T-cell (primary cell): ENCODE results near the gene VPS13D. TPM values are rescaled to one million over a fixed set of nuclear protein-coding genes. Genes with fewer than 3 reads are reported as not detected.

Source experiments
- ATAC-seq, 4 experiments: fragments of 200-7000 bp in 3 of 4; fragments of 150-1000 bp in 1 of 4; cut with Tn5 transposase; replicated peaks in 1 of 4; 1 replicate in 3 of 4; 2 replicates in 1 of 4; pipeline ENCODE4 v1.10.0; 2021; ENCODE audit warnings: moderate library complexity in 3 of 4, mild to moderate bottlenecking in 2 of 4, moderate number of reproducible peaks in 1 of 4
- CTCF ChIA-PET, 2 donors: fragments of 300-600 bp; sonication (Branson Sonifier 250); formaldehyde crosslinking; loops; one replicate each; lab custom pipeline; 2022; ENCODE audit warnings: antibody characterized with exemption in 2 of 2; lab: Charles Lee
- POLR2A ChIA-PET, 2 donors: fragments of 300-600 bp; sonication (Branson Sonifier 250); formaldehyde crosslinking; loops; one replicate each; lab custom pipeline; 2022; ENCODE audit warnings: antibody characterized with exemption in 2 of 2; lab: Charles Lee
- DNase-seq, 35 experiments: peaks; one replicate each; pipeline versions ENCODE4 v3.0.0 to v3.0.0-alpha.2; 2013 to 2023
- H3K27ac ChIP-seq: one replicate; pipeline ENCODE4 v1.5.1; 2013; ENCODE audit warnings: low read length
- H3K27me3 ChIP-seq, 2 experiments: replicated peaks in 1 of 2; 1 replicate in 1 of 2; 2 replicates in 1 of 2; pipeline versions ENCODE4 v1.6.1 to v1.7.0; 2013; ENCODE audit warnings: low read length in 1 of 2, mixed read lengths in 1 of 2; ENCODE audit not compliant: control insufficient read depth in 2 of 2, insufficient read depth in 2 of 2; ENCODE audit errors: extremely low read depth in 1 of 2
- H3K36me3 ChIP-seq, 2 donors: 1 replicate in 1 of 2; 2 replicates in 1 of 2; pipeline versions ENCODE4 v1.6.1 to v1.7.0; 2013; ENCODE audit warnings: low read length in 1 of 2; ENCODE audit not compliant: control insufficient read depth in 2 of 2, insufficient read depth in 1 of 2; ENCODE audit errors: extremely low read depth in 1 of 2
- H3K4me1 ChIP-seq, 2 experiments: 1 replicate in 1 of 2; 2 replicates in 1 of 2; pipeline versions ENCODE4 v1.6.1 to v1.7.0; 2013; ENCODE audit warnings: low read length in 2 of 2, mixed read lengths in 1 of 2; ENCODE audit not compliant: insufficient read depth in 2 of 2, control insufficient read depth in 1 of 2; ENCODE audit errors: extremely low read depth in 1 of 2
- H3K4me3 ChIP-seq, 2 donors: 1 replicate in 1 of 2; 2 replicates in 1 of 2; pipeline versions ENCODE4 v1.5.1 to v1.7.0; 2013; ENCODE audit warnings: mild to moderate bottlenecking in 2 of 2, low read length in 1 of 2, moderate library complexity in 1 of 2; ENCODE audit not compliant: control insufficient read depth in 1 of 2; ENCODE audit errors: extremely low read depth in 1 of 2
- H3K9me3 ChIP-seq: 2 replicates; pipeline ENCODE4 v1.7.0; 2013
- H3K27ac Mint-ChIP-seq, 2 donors: one replicate each; pipeline ENCODE4 v1.8.0; 2020 to 2021; ENCODE audit warnings: mild to moderate bottlenecking in 2 of 2, mixed read lengths in 2 of 2
- H3K27me3 Mint-ChIP-seq, 2 donors: one replicate each; pipeline ENCODE4 v1.8.0; 2021 to 2022; ENCODE audit warnings: mixed read lengths in 2 of 2
- H3K36me3 Mint-ChIP-seq: one replicate; pipeline ENCODE4 v1.8.0; 2021; ENCODE audit warnings: mixed read lengths
- H3K4me1 Mint-ChIP-seq, 3 donors: one replicate each; pipeline ENCODE4 v1.8.0; 2020 to 2022; ENCODE audit warnings: mixed read lengths in 3 of 3, mild to moderate bottlenecking in 1 of 3
- H3K4me3 Mint-ChIP-seq, 3 donors: one replicate each; pipeline ENCODE4 v1.8.0; 2020 to 2022; ENCODE audit warnings: mild to moderate bottlenecking in 3 of 3, mixed read lengths in 3 of 3, moderate library complexity in 3 of 3
- H3K9me3 Mint-ChIP-seq, 3 donors: one replicate each; pipeline ENCODE4 v1.8.0; 2020 to 2022; ENCODE audit warnings: mixed read lengths in 3 of 3
- WGBS: methylation state at CpG from one replicate; pipeline ENCODE4 v1.1.5; 2013; ENCODE audit warnings: missing lambda C conversion rate; ENCODE audit not compliant: insufficient coverage; 5-methylcytosine and 5-hydroxymethylcytosine counted together
- total RNA-seq, 35 experiments: library from RNA in 6 of 35; stranded (reverse) in 6 of 35; fragments of 120-200 nt in 1 of 35; gene quantifications; one replicate each; pipeline versions ENCODE4 v1.2.1 to v1.2.4 and lab custom pipeline; 2013 to 2026

Gene VPS13D
- total RNA-seq, 5 donors from 2014 or later (not counting 1 experiment from before 2014, with no cell fraction given) = 73.5 to 85.9 (median 75.8) TPM

- peaks cover 0 to 28% of the 10 kb centered on the region in 2 donors for H3K36me3 ChIP-seq
- H3K4me1 Mint-ChIP-seq = peaks cover 13 to 31% (median 19%) of the 10 kb centered on the region in 3 donors
- peaks cover 69% of the 10 kb centered on the region for H3K36me3 Mint-ChIP-seq
- no peak for ATAC-seq
- no peaks in the 10 kb centered on the region for H3K9me3 Mint-ChIP-seq
- no peaks in the 10 kb centered on the region for H3K27me3 Mint-ChIP-seq
- no peaks in the 10 kb centered on the region for H3K27me3 ChIP-seq
- peaks cover 0 to 6% of the 10 kb centered on the region in 2 experiments for H3K4me1 ChIP-seq
- ChIA-PET CTCF (no interaction called here), POLR2A (interaction anchor here in 1 of 2 donors (1.0 kb wide), 1 partner anchor 14 kb away, joined by 3 read pairs; no protein-coding TSS in a partner anchor)
- H3K4me3 ChIP-seq = no peak overlapping the region
- H3K9me3 ChIP-seq = no peaks in the 10 kb centered on the region
- H3K27ac ChIP-seq = no peak overlapping the region
- H3K27ac Mint-ChIP-seq = no peak overlapping the region
- 100% methylated on average over 1 of the region's 3 CpGs for WGBS
- no peak overlapping the region for H3K4me3 Mint-ChIP-seq
- no peak for DNase-seq
Measured at GRCh38 chr1:12464045-12464461, 234.2 kb downstream of the VPS13D start.

DNA sequence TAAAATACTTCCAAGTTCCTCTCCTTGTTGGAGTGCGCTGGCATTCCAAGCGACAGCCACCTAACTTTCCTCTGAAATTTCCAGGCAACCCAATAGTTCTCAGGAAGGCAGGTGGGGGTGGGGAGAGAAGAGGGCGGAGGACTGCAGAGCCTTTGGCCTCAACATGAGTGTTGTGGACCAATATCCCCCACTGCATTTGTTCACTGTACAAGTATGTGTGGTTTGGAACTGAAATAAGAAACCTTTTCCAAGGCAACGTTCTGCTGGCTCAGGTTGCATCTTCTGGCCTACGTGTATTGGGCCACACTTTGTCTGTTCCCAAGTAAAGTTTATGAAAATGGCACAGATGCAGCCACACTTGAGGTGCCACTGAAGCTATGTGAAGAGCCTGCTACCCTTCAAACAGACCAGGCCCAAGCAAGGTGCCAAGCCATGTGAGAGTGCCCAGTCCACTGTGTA is 234.8 kb downstream of the VPS13D start:
- ATAC-seq = no peak
- H3K27me3 ChIP-seq = no peaks in the 10 kb centered on the region

GRCh38 chr1:12465126-12465525 is 235.3 kb downstream of the VPS13D start:
- H3K9me3 Mint-ChIP-seq = no peaks in the 10 kb centered on the region
- peaks cover 0 to 22% of the 10 kb centered on the region in 2 donors for H3K36me3 ChIP-seq
- peaks cover 62% of the 10 kb centered on the region for H3K36me3 Mint-ChIP-seq
- POLR2A ChIA-PET = no interaction called here
- H3K27ac Mint-ChIP-seq = no peak overlapping the region
- CTCF ChIA-PET = no interaction called here
- no peak overlapping the region for H3K4me3 ChIP-seq
- peaks cover 3 to 12% of the 10 kb centered on the region in 2 experiments for H3K4me1 ChIP-seq
- DNase-seq (no peak), ATAC-seq (no peak)
- no peaks in the 10 kb centered on the region for H3K27me3 ChIP-seq
- no peak overlapping the region for H3K4me3 Mint-ChIP-seq
- no peaks in the 10 kb centered on the region for H3K9me3 ChIP-seq
- no peak overlapping the region for H3K27ac ChIP-seq
- 100% methylated on average over 2 of the region's 3 CpGs for WGBS
- peaks cover 14 to 29% (median 25%) of the 10 kb centered on the region in 3 donors for H3K4me1 Mint-ChIP-seq
- H3K27me3 Mint-ChIP-seq = no peaks in the 10 kb centered on the region

More for the DNA sequence above, 234.8 kb downstream of the VPS13D start:
- POLR2A ChIA-PET = no interaction called here
- Histone ChIP-seq H3K4me1 (peaks cover 0 to 8% of the 10 kb centered on the region in 2 experiments), H3K4me3 (no peak overlapping the region), H3K27ac (no peak overlapping the region), H3K9me3 (no peaks in the 10 kb centered on the region), H3K36me3 (peaks cover 0 to 27% of the 10 kb centered on the region in 2 donors)
- no peak overlapping the region for H3K4me3 Mint-ChIP-seq
- no peaks in the 10 kb centered on the region for H3K9me3 Mint-ChIP-seq
- CTCF ChIA-PET = no interaction called here
- H3K27me3 Mint-ChIP-seq = no peaks in the 10 kb centered on the region
- DNase-seq = no peak
- peaks cover 14 to 31% (median 22%) of the 10 kb centered on the region in 3 donors for H3K4me1 Mint-ChIP-seq
- H3K27ac Mint-ChIP-seq = no peak overlapping the region
- H3K36me3 Mint-ChIP-seq = peaks cover 67% of the 10 kb centered on the region
- WGBS = 89% methylated on average over 2 of the region's 5 CpGs

DNA sequence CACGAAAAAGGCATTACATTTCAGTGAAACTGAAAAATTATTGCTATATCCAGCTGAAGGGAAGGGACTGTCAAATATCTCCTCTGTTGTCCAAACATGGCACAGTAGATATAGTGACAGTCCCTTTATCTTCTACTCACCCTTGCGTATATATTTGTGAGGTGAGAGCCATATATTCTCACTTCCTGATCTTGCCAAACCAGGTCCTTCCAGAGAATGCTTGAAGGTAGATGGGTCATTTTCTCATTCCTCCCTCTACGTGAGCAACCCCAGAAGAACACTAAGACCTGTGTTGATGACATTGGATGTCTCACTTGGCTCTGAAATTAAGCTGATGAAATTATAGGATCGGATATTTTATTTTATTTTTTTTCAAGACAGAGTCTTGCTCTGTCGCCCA is 237.0 kb downstream of the VPS13D start:
- Mint-ChIP-seq H3K4me1 (peaks cover 25 to 37% (median 37%) of the 10 kb centered on the region in 3 donors), H3K4me3 (no peak overlapping the region), H3K27ac (no peak overlapping the region), H3K9me3 (no peaks in the 10 kb centered on the region), H3K27me3 (no peaks in the 10 kb centered on the region), H3K36me3 (peaks cover 47% of the 10 kb centered on the region)
- no peaks in the 10 kb centered on the region for H3K9me3 ChIP-seq
- ATAC-seq (no peak), DNase-seq (no peak)
- no peaks in the 10 kb centered on the region for H3K27me3 ChIP-seq
- H3K36me3 ChIP-seq = peaks cover 0 to 14% of the 10 kb centered on the region in 2 donors
- CTCF ChIA-PET = no interaction called here
- H3K4me3 ChIP-seq = no peak overlapping the region
- no peak overlapping the region for H3K27ac ChIP-seq
- WGBS = 100% methylated on average over 1 of the region's 5 CpGs
- H3K4me1 ChIP-seq = peaks cover 10 to 27% of the 10 kb centered on the region in 2 experiments
- POLR2A ChIA-PET = interaction anchor here (0.6 kb wide), 2 partner anchors 38 to 42 kb away, joined by 3 read pairs; no protein-coding TSS in a partner anchor

GRCh38 chr1:12467570-12468286 is 237.9 kb downstream of the VPS13D start:
- Histone ChIP-seq H3K4me3 (no peak overlapping the region), H3K36me3 (peaks cover 0 to 5% of the 10 kb centered on the region in 2 donors), H3K27ac (no peak overlapping the region), H3K9me3 (no peaks in the 10 kb centered on the region), H3K4me1 (peaks cover 18 to 36% of the 10 kb centered on the region in 2 experiments), H3K27me3 (no peaks in the 10 kb centered on the region)
- no peak for DNase-seq
- WGBS = no CpG with 5 or more reads among the region's 6 CpGs
- Mint-ChIP-seq H3K4me1 (peaks cover 34 to 43% (median 41%) of the 10 kb centered on the region in 3 donors), H3K4me3 (no peak overlapping the region), H3K27ac (peak overlapping the region; percentile 39 to 40), H3K9me3 (no peaks in the 10 kb centered on the region), H3K36me3 (peaks cover 39% of the 10 kb centered on the region), H3K27me3 (no peaks in the 10 kb centered on the region)
- ATAC-seq = no peak
- ChIA-PET CTCF (no interaction called here), POLR2A (no interaction called here)

DNA sequence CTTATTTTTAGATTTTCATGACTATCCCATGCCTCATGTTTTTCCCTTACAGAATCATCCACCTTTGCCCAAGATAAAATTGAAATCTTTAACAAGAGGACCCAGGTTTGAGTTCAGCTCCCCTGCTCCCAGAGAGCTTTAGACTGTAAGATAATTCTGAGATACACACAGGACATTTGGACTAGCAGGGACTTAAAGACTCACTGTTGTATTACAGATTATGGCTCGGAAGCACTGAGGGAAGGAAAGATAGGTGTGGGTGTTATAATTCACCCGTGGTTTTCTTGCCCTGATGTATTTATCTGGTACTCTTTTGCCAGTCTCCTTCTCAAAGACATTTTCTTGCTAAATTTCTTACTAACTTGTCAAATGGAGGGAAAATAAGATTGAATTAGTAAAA is 238.5 kb downstream of the VPS13D start:
- Mint-ChIP-seq H3K4me3 (no peak overlapping the region), H3K27me3 (no peaks in the 10 kb centered on the region), H3K36me3 (peaks cover 33% of the 10 kb centered on the region), H3K27ac (peak overlapping the region; percentile 15 to 39), H3K4me1 (peaks cover 40 to 49% (median 47%) of the 10 kb centered on the region in 3 donors), H3K9me3 (no peaks in the 10 kb centered on the region)
- WGBS = 100% methylated on average over 1 of the region's 2 CpGs
- ChIA-PET POLR2A (no interaction called here), CTCF (interaction anchor here in 1 of 2 donors (0.7 kb wide), 1 partner anchor 20 kb away, joined by 3 read pairs; no protein-coding TSS in a partner anchor)
- H3K4me1 ChIP-seq = peaks cover 24 to 39% of the 10 kb centered on the region in 2 experiments
- no peak overlapping the region for H3K27ac ChIP-seq
- H3K36me3 ChIP-seq = no peaks in the 10 kb centered on the region
- no peak for DNase-seq
- H3K9me3 ChIP-seq = no peaks in the 10 kb centered on the region
- no peak for ATAC-seq
- H3K4me3 ChIP-seq = no peak overlapping the region
- no peaks in the 10 kb centered on the region for H3K27me3 ChIP-seq
